Stimulated activated CD8-positive, alpha-beta memory T cell treated with anti-CD3 and anti-CD28 coated beads, Interleukin-2, amount 100 ng/mL, for 1 hour (primary cell): ENCODE data around the gene FAM53B.

Experiments
- DNase-seq, 2 donors: peaks; one replicate each; pipeline ENCODE4 v3.0.0-alpha.2; 2020; ENCODE audit warnings: low read depth in 2 of 2

Gene FAM53B

DNA sequence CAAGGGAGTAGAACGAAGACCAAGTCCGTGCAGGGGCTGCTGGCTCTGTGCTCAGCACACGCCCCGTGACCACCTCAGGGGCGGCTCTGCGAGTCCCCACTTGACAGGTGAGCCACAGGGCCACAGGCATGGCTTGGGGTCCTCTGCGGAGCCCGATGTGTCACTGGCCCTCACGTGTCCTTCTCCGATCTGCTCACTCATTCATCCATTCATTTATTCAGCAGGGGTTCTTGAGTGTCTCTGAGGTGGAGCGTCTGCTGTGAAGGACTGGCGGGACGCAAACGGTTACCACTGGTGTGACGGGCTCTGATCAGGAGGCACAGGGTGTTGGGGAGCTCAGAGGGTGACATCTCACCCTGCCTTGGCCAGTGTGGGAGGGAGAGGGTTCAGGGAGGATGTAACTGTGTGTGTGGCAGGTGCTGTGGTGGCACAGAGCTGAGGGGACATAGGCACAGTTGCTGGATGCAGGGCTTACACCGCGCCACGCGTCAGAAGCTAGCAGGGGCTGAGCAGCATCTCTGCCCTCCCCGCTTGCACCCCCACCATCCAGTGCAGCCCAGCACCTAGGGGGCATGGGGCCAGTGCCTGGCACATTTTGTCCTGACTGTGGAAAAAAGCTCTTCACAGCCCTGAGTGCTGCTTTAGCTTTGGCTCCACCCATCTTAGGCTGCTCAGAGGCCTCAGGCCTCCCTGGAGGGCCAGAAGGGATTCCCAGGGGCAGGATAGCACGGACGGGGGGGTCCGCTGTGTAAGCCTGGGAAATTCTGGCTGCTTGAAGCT is 165.8 kb downstream of the FAM53B start:
- no peak for DNase-seq

DNA sequence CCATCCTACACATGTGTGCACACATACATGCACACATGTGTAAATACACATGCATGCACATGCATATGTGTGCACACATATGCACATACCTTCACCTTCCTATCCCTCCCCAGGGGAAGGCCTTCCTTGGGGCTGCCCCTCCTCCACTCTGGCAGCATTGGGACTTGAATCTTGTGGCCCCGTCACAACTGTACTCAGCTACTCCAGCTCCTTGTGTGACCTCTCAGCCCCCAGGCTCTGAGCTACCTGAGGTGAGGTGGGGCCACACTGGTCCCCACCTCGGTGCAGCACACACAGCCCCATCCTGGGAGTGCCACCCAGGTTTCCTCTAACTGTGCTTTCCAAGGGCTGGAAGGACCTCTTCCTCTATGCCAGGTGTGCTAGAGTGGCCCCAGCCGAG is 166.5 kb downstream of the FAM53B start:
- no peak for DNase-seq

DNA sequence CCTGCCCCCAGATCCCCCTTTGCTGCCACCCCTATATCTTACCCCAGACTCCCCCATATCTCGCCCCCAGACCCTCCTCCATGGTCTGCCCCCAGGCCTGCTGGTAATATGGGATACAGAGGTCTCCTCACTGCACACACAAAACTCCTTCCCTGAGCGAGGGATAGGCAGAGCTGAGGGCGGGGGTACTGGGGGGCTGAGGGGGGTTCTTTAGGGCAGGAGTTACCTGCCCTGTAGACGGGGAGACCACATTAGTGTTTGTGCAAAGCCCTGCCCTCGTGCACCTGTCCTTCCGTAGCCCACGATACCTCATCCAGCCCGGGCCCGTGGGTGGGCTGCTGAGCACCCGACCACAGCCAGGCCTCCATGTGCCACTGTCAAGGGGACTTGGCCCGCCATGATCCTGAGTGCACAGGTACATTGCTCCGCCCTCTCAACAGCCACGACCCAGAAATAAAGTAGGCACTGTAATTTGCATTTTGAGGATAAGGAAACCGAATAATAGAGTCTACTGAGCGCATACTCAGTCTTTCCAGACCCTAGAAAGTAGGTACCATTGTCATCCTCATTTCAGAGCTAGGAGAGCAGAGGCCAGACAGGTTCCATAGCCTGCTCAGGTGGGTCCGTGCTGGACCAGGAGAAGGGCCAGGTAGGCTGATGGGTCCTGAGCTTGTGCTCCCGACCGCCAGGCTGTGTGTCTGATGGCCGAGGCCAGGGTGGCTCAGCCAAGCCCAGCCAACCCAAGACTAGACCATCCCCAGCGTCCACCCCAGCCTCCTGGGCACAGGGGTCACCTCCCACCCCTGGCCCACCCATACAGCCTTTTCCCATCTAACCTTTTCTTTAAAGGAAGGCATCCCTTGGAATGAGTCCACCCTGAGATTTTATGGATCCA is 167.4 kb downstream of the FAM53B start:
- DNase-seq, result no peak

DNA sequence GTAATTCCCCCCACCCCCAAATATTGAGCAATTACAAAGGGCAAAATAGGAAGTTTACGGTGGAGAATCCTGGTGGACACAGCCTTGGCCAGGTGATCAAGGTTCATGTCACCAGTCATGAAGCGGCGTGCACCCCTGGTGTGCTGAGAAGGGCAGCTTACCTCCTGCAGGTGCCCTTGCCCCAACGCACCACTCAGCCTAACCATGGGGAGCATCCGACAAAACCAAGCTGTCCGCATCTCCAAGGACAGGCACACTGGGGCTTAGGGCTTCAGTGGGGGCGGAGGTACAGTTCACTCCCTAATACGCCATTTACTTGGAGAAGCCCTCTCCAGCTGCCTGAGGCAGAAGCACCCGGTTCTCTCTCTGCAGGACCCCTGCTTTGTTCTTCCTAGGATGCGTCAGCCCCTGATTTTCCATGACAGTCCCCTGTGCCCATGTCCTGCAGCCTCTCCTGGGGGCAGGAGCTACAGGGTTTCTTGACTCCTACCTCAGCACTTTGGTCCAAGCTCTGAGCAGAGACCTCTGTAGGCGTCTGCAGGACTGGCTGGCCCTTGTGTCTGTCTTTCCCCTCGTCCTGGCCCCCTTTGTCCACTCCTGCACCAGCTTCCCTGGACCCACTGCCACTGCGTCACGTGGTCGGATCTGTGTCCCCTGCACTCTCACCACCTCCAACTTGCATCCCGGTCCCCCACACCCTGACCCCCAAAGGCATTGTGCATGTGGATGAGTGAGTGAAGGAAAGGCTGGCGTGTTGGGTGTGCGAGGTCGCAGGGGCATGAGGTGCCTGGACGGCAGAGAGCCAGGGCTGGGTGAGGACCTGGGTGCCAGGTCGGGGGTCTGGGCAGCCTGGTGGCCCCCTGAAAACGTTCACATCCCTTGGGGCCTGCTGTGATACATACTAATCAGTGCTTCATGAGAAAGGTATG is 168.8 kb downstream of the FAM53B start:
- DNase-seq, result no peak

DNA sequence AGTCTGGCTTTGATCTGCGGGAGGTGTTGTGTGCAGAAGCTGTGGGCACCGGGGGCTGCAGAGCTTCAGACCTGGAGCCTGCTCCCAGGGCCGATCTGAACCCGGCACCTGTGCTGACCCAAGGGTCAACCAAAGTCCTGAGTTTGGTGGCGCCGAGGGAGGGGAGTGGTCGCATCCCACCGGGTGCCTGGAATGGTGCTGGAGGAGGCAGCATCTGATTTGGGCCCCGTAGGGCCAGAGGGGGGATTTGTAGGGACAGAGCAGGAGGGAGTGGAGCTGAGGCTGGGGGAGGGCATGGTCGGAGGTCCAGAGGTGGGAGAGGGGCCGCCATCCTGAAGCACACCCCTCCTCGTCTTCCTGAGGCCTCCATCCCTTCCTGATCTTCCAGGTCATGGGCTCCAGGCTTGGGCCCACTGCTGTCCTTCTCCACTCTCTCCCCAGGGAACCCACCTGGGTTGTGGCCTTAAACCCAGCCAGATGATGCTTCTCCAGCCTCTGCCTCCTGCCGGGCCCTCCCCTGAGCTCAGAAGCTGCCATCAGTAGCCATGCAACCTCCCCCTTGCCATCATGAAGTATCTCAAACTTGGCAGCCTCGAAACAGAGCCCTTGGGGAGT is 169.6 kb downstream of the FAM53B start:
- no peak for DNase-seq

DNA sequence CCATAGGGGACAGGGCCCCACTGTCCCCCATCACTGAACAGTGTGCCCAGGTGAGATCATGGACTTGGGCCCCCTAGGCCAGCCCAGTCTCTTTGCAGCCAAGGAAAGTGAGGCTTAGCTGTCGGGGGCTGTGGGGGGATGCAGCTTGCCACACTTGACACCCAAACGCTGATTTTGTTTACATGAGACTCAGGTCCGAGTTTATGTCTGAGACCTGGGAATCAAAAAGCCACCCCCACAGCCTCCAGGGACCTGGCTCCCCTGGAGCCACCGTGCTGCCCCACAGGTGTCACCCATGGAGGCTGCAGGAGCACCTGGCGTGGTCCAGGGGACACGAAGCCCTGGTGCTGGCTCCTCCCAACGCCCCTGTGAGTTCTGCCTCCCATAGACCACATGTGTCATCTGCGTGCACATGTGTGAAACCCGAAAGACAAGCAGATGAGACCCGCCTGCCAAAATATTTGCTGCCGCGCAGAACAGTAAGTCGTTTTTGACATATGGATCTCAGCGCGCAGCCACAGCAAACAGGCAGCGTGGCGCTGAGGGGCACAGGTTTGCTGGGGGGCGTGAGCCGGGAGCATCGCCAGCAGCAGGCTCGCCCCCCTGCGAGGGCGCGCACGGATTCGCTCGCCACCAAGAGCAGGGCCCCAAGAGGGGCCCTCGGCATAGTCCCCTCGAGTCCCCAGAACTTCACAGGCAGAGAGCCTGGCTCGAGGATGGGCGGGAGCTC is 170.3 kb downstream of the FAM53B start:
- DNase-seq, result no peak

DNA sequence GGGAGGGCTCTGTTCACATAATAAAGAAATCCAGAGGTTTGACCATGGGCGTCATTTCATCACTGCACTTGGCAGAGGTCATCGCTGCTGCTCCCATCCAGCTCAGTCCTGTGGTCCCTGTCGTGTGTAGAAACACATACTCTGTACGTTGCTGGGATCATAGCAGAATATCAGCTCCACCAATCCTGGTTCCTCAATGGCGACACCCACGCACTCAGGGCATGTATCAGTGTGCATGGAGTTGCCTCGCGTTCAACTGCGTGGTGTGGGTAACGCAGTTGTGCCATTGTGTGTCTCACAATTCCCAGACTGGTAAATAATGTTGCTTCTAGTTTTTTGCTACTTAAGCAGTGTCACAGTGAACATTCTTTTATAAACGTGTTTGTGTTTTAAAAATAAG is 171.4 kb downstream of the FAM53B start:
- DNase-seq, result no peak

DNA sequence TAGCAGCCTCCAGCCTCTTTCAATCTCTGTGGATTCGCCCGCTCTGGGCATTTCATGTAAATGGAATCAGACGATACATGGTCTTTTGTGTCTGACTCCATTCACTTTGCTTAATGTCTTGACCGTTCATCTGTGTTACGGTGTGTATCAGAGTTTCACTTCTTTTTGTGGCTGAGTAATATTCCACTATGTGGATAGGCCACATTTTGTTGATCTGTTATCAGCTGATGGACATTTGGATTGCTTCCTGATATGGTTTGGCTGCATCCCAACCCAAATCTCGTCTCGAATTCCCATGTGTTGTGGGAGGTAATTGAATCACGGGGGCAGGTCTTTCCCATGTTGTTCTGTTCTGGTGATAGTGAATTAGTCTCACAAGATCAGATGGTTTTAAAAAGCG is 173.5 kb downstream of the FAM53B start:
- no peak for DNase-seq

DNA sequence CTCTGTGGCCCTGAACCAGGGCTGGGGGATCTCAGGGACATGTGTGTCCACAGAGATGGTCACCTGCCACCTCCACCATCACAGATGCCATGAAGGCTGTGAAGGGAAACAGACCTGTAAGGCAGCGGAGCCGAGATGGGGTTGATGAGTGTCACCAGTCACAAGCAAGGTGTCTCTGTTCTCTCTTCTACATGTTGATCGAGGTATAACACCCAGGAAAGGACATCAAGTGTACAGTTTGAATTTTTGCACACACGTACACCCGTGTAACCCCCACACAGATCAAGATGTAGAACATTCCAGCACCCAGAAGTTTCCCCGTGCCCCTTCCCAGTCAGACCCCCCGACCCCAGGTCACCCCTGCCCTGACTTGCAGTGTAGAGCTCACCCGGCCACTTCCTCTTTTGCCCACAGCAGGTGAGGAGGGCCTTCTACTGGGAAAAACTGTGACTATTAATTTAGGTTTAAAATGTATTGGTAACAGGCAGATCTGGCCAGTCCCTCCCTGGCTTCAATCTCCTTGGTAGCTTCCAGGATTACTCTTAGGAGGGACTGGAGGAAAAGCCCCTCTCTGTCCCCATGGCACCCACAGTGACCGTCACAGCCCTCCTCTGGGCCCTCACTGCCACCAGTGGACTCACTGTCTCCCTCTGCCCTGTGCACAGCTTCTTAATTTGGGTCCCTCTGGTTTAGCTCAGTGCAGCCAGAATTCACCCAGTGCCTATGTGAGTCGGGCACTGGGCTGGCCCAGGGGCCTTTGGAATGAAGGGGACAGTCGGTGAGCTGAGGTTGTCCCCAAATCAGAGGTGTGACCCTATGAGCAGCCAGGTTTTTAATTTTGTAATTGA is 174.3 kb downstream of the FAM53B start:
- no peak for DNase-seq
